ENCODE data around the gene DGKA. TPM values are rescaled to one million over a fixed set of nuclear protein-coding genes. Genes with fewer than 3 reads are reported as not detected.
"Not testable (repeated sequence)": the region's sequence is repeated elsewhere in the genome, so short reads cannot be mapped to it uniquely, and the experiment has no call there.

Gene DGKA
- total RNA-seq, 1 experiment from 2014 or later, result 5.9 TPM

DNA sequence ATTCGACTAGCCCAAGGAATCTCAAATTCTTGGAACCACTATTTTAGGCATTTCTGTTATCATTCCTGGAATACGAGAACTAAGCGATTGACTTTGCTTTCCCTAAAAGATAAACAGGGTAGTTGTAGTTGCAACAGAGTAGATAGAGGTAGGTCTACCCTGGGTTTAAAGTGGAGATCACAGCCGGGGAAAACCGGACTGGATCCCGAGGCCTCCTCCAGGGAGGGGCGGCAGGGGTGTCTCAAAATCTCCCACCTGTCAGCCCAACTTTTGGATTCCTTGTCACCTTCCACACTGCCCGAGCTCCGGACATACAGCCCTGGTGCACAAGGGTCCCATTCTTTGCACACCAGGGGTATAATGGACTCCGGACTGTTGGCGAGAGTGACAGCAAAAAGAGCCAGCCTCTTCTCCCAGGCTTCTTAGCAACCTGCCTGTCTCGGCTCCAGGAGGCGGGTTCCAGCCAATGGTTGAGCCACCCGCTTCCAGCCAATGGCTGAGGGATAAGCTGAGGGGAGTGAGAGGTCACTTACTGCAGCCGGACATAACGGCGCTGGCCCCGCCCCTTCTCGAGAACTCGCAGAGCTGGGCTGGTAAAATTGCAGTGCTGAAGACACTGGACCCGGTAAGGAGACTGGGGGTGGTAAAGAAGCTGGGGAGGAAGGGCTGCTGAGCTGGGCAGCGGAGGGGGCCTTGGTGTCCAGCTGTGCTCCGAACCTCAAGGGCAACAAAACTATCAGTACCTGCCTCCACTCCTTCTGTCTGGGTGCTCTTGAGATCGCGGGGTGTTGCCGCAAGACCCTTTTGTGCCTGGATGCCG is 66.0 kb downstream of the DGKA start, which contains the start of gene SUOX:
SUOX (plus strand) TSS at position 562 of the 820 bp plus-strand sequence. CDS start 4,946 bp downstream, outside the sequence.
- peak; percentile 97 for DNase-seq (ENCODE audit: low spot score)

DNA sequence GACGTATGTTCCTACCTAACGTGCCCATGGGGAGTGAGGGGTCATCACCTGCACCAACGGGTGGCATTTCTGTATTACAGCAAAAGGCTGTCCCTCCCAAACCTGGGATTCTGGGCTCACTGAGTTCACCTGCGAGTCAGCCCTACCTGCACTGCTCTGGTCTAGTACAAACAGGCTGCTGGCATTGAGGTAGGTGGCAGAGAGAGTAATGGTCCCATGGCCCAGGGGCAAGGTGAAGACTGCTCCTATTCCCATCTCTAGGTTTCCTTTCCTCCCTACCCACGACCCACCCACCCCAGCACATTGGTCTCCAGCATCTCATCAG is 66.5 kb downstream of the DGKA start:
- no peak for DNase-seq (ENCODE audit: low spot score)

- not testable (repeated sequence) for DNase-seq (ENCODE audit: low spot score)
These were observed 68.6 kb downstream of the DGKA start for GRCh38 chr12:55999522-55999921.

GRCh38 chr12:55999999-56000540 is 69.1 kb downstream of the DGKA start:
- not testable (repeated sequence) for DNase-seq (ENCODE audit: low spot score)

DNA sequence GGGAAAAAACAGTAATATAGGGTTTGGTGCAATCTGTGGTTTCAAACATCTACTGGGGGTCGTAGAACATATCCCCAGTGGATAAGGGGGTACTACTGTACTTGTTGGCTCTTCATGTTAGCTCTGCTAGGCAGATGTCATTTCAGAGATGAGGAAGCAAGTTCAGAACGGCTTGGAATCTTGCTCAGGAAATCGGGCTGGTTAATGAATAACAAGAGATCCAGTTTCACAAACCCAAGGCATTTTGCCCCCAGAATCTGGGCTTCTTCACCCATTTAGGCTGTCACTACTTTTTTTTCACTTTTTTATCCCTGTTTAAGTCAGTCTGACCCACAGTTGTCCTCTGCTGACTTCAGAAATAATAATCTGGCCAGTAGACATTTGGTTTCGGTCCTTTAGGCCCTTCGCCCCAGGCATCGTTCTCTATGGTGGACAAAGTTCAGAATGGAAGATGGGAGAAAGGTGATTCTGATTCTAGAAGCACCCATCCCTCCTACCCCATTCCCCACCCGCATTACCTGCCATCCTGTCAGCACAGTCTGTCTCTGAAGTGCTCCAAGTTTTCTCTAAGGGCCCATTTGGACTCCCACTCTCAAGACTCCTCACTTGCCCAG is 70.6 kb downstream of the DGKA start:
- peak; percentile 39 for DNase-seq (ENCODE audit: low spot score)

DNA sequence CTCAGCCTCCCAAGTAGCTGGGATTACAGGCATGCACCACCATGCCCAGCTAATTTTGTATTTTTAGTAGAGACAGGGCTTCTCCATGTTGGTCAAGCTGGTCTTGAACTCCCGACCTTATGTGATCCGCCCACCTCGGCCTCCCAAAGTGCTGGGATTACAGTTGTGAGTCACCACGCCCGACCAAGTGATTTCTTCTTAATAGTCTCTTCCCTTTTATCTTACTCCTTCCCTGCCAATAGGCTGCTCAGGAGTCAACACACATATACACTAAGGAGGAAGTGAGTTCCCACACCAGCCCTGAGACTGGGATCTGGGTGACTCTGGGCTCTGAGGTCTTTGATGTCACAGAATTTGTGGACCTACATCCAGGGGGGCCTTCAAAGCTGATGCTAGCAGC is 72.4 kb downstream of the DGKA start:
- not testable (repeated sequence) for DNase-seq (ENCODE audit: low spot score)

Other genes with a start within 250 kb of the DGKA start
- 4.6 and 4.7 TPM in 2 replicates for gene ITGA7, start 223.3 kb upstream of the DGKA start, total RNA-seq (2014; rRNA removed; shearing (Covaris generic))
- 165 and 169 TPM in 2 replicates for gene BLOC1S1, start 215.1 kb upstream of the DGKA start, total RNA-seq (2014; rRNA removed; shearing (Covaris generic))
- 5.3 and 5.7 TPM in 2 replicates for gene RDH5, start 210.8 kb upstream of the DGKA start, total RNA-seq (2014; rRNA removed; shearing (Covaris generic))
- gene CD63, start 202.2 kb upstream of the DGKA start, total RNA-seq (2014; rRNA removed; shearing (Covaris generic)), result 867 and 895 TPM in 2 replicates
- 2.0 and 3.8 TPM in 2 replicates for gene GDF11, start 188.0 kb upstream of the DGKA start, total RNA-seq (2014; rRNA removed; shearing (Covaris generic))
- 39.3 and 47.7 TPM in 2 replicates for gene SARNP, start 113.4 kb upstream of the DGKA start, total RNA-seq (2014; rRNA removed; shearing (Covaris generic))
- gene ORMDL2, start 113.1 kb upstream of the DGKA start, total RNA-seq (2014; rRNA removed; shearing (Covaris generic)), result 35.1 and 46.6 TPM in 2 replicates
- 30.3 and 35.7 TPM in 2 replicates for gene DNAJC14, start 101.6 kb upstream of the DGKA start, total RNA-seq (2014; rRNA removed; shearing (Covaris generic))
- gene MMP19, start 88.2 kb upstream of the DGKA start, total RNA-seq (2014; rRNA removed; shearing (Covaris generic)), result not detected in 2 replicates
- gene PYM1, start 3.3 kb upstream of the DGKA start, total RNA-seq (2014; rRNA removed; shearing (Covaris generic)), result 50.5 and 52.1 TPM in 2 replicates
- 2.7 and 7.6 TPM in 2 replicates for gene PMEL, start 34.9 kb downstream of the DGKA start, total RNA-seq (2014; rRNA removed; shearing (Covaris generic))
- gene CDK2, start 35.7 kb downstream of the DGKA start, total RNA-seq (2014; rRNA removed; shearing (Covaris generic)), result 46.8 and 49.4 TPM in 2 replicates
- gene RAB5B, start 42.9 kb downstream of the DGKA start, total RNA-seq (2014; rRNA removed; shearing (Covaris generic)), result 32.1 and 35.0 TPM in 2 replicates
- 18.1 and 21.8 TPM in 2 replicates for gene SUOX, start 66.1 kb downstream of the DGKA start, total RNA-seq (2014; rRNA removed; shearing (Covaris generic))
- gene IKZF4, start 89.9 kb downstream of the DGKA start, total RNA-seq (2014; rRNA removed; shearing (Covaris generic)), result 1.1 and 1.9 TPM in 2 replicates
- gene RPS26, start 110.8 kb downstream of the DGKA start, total RNA-seq (2014; rRNA removed; shearing (Covaris generic)), result 171 and 219 TPM in 2 replicates
- gene ERBB3, start 149.0 kb downstream of the DGKA start, total RNA-seq (2014; rRNA removed; shearing (Covaris generic)), result 136 and 141 TPM in 2 replicates
- gene PA2G4, start 173.4 kb downstream of the DGKA start, total RNA-seq (2014; rRNA removed; shearing (Covaris generic)), result 247 and 323 TPM in 2 replicates
- 3,623 and 3,873 TPM in 2 replicates for gene RPL41, start 185.5 kb downstream of the DGKA start, total RNA-seq (2014; rRNA removed; shearing (Covaris generic))
- gene ZC3H10, start 187.1 kb downstream of the DGKA start, total RNA-seq (2014; rRNA removed; shearing (Covaris generic)), result 3.9 and 4.1 TPM in 2 replicates
- gene ESYT1, start 197.1 kb downstream of the DGKA start, total RNA-seq (2014; rRNA removed; shearing (Covaris generic)), result 81.1 and 103 TPM in 2 replicates
- gene MYL6B, start 221.4 kb downstream of the DGKA start, total RNA-seq (2014; rRNA removed; shearing (Covaris generic)), result 45.6 TPM in 2 replicates
- 918 and 956 TPM in 2 replicates for gene MYL6, start 227.2 kb downstream of the DGKA start, total RNA-seq (2014; rRNA removed; shearing (Covaris generic))

Data from HT-29 (cell line).